Neural cell (in vitro differentiated cells): ENCODE measurements around the gene ARHGAP6.

Source experiments
- EP300 ChIP-seq: fragments of 450-650 bp; conservative IDR thresholded peaks from 2 replicates; pipeline ENCODE4 v1.6.1; 2014; ENCODE audit warnings: antibody characterized with exemption, mild to moderate bottlenecking, moderate library complexity; ENCODE audit not compliant: poor library complexity, severe bottlenecking
- MXI1 ChIP-seq: fragments of 450-650 bp; conservative IDR thresholded peaks from 2 replicates; pipeline ENCODE4 v1.6.1; 2014; ENCODE audit warnings: antibody characterized with exemption, mild to moderate bottlenecking; ENCODE audit not compliant: poor library complexity, severe bottlenecking
- POLR2AphosphoS5 ChIP-seq: IDR thresholded peaks from 2 replicates; pipeline ENCODE4 v1.6.1; 2012
- RAD21 ChIP-seq: fragments of 450-650 bp; conservative IDR thresholded peaks from 2 replicates; pipeline ENCODE4 v1.6.1; 2014; ENCODE audit warnings: antibody characterized with exemption, mild to moderate bottlenecking, moderate library complexity
- TF ChIP-seq, protein P1 (sequence below): fragments of 450-650 bp; IDR thresholded peaks from 2 replicates; pipeline ENCODE4 v1.5.1; 2014; ENCODE audit warnings: antibody characterized with exemption, mild to moderate bottlenecking, moderate library complexity; ENCODE audit not compliant: poor library complexity, severe bottlenecking
- TF ChIP-seq, protein P2 (sequence below): IDR thresholded peaks from 2 replicates; pipeline ENCODE4 v1.6.1; 2012; ENCODE audit warnings: borderline replicate concordance

DNA sequence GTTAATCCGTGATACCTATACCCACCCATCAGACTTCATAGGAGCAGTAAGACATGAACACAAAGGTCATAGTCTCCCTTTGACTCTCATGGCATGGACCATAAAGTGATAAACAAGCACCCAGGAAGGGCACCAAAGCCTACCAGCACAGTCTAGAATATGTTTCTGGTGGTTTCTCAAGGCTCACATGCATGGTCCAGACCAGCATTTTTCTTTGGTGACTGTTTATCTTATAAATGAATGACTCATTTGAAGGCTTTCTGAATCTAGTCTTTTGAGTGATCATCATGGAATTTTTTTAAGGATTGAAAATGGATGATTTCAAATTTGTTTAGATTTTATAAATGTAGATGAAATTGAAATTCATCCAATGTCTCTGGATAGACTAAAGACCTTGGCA is 404.5 kb downstream of the ARHGAP6 start:
- TF ChIP-seq, protein P1, sequence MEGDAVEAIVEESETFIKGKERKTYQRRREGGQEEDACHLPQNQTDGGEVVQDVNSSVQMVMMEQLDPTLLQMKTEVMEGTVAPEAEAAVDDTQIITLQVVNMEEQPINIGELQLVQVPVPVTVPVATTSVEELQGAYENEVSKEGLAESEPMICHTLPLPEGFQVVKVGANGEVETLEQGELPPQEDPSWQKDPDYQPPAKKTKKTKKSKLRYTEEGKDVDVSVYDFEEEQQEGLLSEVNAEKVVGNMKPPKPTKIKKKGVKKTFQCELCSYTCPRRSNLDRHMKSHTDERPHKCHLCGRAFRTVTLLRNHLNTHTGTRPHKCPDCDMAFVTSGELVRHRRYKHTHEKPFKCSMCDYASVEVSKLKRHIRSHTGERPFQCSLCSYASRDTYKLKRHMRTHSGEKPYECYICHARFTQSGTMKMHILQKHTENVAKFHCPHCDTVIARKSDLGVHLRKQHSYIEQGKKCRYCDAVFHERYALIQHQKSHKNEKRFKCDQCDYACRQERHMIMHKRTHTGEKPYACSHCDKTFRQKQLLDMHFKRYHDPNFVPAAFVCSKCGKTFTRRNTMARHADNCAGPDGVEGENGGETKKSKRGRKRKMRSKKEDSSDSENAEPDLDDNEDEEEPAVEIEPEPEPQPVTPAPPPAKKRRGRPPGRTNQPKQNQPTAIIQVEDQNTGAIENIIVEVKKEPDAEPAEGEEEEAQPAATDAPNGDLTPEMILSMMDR, result no peak
- TF ChIP-seq, protein P2, sequence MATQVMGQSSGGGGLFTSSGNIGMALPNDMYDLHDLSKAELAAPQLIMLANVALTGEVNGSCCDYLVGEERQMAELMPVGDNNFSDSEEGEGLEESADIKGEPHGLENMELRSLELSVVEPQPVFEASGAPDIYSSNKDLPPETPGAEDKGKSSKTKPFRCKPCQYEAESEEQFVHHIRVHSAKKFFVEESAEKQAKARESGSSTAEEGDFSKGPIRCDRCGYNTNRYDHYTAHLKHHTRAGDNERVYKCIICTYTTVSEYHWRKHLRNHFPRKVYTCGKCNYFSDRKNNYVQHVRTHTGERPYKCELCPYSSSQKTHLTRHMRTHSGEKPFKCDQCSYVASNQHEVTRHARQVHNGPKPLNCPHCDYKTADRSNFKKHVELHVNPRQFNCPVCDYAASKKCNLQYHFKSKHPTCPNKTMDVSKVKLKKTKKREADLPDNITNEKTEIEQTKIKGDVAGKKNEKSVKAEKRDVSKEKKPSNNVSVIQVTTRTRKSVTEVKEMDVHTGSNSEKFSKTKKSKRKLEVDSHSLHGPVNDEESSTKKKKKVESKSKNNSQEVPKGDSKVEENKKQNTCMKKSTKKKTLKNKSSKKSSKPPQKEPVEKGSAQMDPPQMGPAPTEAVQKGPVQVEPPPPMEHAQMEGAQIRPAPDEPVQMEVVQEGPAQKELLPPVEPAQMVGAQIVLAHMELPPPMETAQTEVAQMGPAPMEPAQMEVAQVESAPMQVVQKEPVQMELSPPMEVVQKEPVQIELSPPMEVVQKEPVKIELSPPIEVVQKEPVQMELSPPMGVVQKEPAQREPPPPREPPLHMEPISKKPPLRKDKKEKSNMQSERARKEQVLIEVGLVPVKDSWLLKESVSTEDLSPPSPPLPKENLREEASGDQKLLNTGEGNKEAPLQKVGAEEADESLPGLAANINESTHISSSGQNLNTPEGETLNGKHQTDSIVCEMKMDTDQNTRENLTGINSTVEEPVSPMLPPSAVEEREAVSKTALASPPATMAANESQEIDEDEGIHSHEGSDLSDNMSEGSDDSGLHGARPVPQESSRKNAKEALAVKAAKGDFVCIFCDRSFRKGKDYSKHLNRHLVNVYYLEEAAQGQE, result no peak
- TF ChIP-seq EP300 (no peak), RAD21 (no peak), MXI1 (no peak), POLR2AphosphoS5 (no peak)
